ENCODE data around the gene PRICKLE3. TPM values are rescaled to one million over a fixed set of nuclear protein-coding genes. Genes with fewer than 3 reads are reported as not detected.

Gene PRICKLE3
- total and polyA plus RNA-seq, 2 donors (not counting 1 experiment from before 2014, with no cell fraction given), result 2.7 to 7.4 TPM

DNA sequence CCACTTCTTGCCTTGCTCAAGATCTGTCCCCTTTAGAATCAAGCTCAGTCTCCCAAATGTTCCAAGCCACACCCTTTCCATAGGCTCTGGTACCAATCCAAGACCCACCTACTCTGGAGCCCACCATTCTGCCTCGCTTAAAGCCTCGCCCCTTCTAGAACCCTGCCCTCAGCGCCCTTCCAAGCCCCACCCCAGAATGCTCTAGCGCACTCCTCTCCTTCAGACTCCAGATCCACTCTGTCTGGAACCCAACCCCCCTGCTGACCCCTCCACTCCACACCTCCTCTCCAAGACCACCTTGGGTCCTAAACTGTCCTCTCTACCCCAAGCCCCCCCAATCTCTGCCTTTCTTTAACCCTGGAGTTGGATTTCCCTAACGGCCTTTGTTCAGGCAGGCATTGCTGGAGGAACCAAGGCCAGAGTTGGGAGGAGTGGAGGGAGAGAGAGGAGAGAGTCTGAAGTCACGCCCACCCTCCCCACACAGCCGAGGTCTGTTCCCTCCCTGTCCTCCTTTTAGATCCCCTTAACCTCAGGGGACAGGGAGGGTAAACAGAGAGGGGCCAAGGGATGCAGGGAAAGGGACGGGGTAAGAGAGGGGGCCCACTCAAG lies 2.4 kb upstream of the PRICKLE3 start:
- no peak overlapping the region for H2AFZ ChIP-seq (ENCODE audit: low read length)
- H3K9me3 ChIP-seq (ENCODE audit: control insufficient read depth, insufficient read depth, low read depth, low read length), result no peaks in the 10 kb centered on the region
- no peak overlapping the region for H3K27ac ChIP-seq (ENCODE audit: insufficient read depth, low read length)
- no peak for DNase-seq (ENCODE audit: low read depth in 2 of 2)
- H3K4me1 ChIP-seq (ENCODE audit: control insufficient read depth, extremely low read depth, insufficient read depth, low read length), result peaks cover 2% of the 10 kb centered on the region
- no peaks in the 10 kb centered on the region for H3K36me3 ChIP-seq (ENCODE audit: control insufficient read depth, insufficient read depth, low read length)
- H3K4me2 ChIP-seq (ENCODE audit: extremely low read depth, insufficient read depth, low read length), result no peak overlapping the region
- H3K9ac ChIP-seq (ENCODE audit: insufficient read depth, low read length), result no peak overlapping the region
- no peaks in the 10 kb centered on the region for H4K20me1 ChIP-seq (ENCODE audit: control insufficient read depth, extremely low read depth, insufficient read depth, low read length)
- no peak for TF ChIP-seq EZH2 (IDR thresholded peaks at IDR 0.05; ENCODE audit: low read length, missing control alignments)
- TF ChIP-seq, protein P1, sequence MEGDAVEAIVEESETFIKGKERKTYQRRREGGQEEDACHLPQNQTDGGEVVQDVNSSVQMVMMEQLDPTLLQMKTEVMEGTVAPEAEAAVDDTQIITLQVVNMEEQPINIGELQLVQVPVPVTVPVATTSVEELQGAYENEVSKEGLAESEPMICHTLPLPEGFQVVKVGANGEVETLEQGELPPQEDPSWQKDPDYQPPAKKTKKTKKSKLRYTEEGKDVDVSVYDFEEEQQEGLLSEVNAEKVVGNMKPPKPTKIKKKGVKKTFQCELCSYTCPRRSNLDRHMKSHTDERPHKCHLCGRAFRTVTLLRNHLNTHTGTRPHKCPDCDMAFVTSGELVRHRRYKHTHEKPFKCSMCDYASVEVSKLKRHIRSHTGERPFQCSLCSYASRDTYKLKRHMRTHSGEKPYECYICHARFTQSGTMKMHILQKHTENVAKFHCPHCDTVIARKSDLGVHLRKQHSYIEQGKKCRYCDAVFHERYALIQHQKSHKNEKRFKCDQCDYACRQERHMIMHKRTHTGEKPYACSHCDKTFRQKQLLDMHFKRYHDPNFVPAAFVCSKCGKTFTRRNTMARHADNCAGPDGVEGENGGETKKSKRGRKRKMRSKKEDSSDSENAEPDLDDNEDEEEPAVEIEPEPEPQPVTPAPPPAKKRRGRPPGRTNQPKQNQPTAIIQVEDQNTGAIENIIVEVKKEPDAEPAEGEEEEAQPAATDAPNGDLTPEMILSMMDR (conservative IDR thresholded peaks at IDR 0.05 in 1 of 2, IDR thresholded peaks at IDR 0.05 in 1 of 2; ENCODE audit: low read depth in 1 of 2, low read length in 2 of 2), result no peak
- H3K4me3 ChIP-seq (replicated peaks in 1 of 4; ENCODE audit: control extremely low read depth in 1 of 4, insufficient read depth in 1 of 4, low read depth in 3 of 4, low read length in 4 of 4), result no peak overlapping the region
- no peaks in the 10 kb centered on the region for H3K27me3 ChIP-seq (ENCODE audit: control insufficient read depth, insufficient read depth, low read length)
- H3K79me2 ChIP-seq (ENCODE audit: control insufficient read depth, insufficient read depth, low read length), result no peaks in the 10 kb centered on the region

DNA sequence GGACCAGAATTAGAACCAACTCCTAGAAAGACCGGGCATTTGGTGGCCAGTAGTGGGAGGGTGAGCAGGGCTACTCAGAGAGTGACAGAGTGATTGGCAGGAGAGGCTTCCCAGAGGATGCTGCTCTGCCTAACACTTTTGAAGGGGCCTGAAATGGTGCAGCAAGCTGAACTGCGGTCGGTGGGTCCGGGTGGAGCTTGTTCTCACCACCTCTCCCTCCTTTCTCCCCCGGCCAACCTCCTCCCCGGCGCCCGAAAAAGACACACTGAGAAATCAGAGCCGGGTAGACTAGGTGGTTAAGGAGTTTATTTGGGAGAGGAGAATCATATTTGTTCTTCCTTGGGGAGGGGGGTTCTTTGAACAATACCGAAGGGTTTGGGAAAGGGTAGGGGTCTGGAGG lies 1.4 kb upstream of the PRICKLE3 start:
- H3K9me3 ChIP-seq (ENCODE audit: control insufficient read depth, insufficient read depth, low read depth, low read length), result no peaks in the 10 kb centered on the region
- no peaks in the 10 kb centered on the region for H3K27me3 ChIP-seq (ENCODE audit: control insufficient read depth, insufficient read depth, low read length)
- peaks cover 2% of the 10 kb centered on the region for H3K4me1 ChIP-seq (ENCODE audit: control insufficient read depth, extremely low read depth, insufficient read depth, low read length)
- no peak overlapping the region for H2AFZ ChIP-seq (ENCODE audit: low read length)
- H3K79me2 ChIP-seq (ENCODE audit: control insufficient read depth, insufficient read depth, low read length), result no peaks in the 10 kb centered on the region
- H4K20me1 ChIP-seq (ENCODE audit: control insufficient read depth, extremely low read depth, insufficient read depth, low read length), result no peaks in the 10 kb centered on the region
- H3K9ac ChIP-seq (ENCODE audit: insufficient read depth, low read length), result no peak overlapping the region
- DNase-seq (ENCODE audit: low read depth in 2 of 2), result no peak
- TF ChIP-seq, protein P1 (conservative IDR thresholded peaks at IDR 0.05 in 1 of 2, IDR thresholded peaks at IDR 0.05 in 1 of 2; ENCODE audit: low read depth in 1 of 2, low read length in 2 of 2), result no peak
- TF ChIP-seq EZH2 (IDR thresholded peaks at IDR 0.05; ENCODE audit: low read length, missing control alignments), result no peak
- H3K27ac ChIP-seq (ENCODE audit: insufficient read depth, low read length), result no peak overlapping the region
- H3K36me3 ChIP-seq (ENCODE audit: control insufficient read depth, insufficient read depth, low read length), result no peaks in the 10 kb centered on the region
- no peak overlapping the region for H3K4me2 ChIP-seq (ENCODE audit: extremely low read depth, insufficient read depth, low read length)
- H3K4me3 ChIP-seq (replicated peaks in 1 of 4; ENCODE audit: control extremely low read depth in 1 of 4, insufficient read depth in 1 of 4, low read depth in 3 of 4, low read length in 4 of 4), result no peak overlapping the region

DNA sequence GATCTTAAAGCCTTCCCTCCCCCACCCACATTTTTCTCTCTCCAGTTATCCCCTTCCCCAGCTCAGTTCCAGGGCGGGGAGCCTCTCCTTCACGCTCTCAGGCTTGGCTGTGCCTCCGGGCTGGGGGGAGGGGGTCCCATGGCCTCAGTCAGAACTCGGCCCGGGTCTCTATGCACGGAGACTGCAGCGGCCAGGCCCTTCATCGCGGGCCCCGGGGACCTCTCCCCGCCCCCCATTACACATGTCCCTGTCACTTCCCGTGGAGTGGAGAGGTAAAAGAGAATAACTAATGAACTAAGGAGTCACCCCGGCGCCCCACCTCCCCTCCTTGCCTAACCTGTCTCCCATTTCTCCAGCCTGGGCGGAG lies 838 bp upstream of the PRICKLE3 start:
- Histone ChIP-seq H3K9me3 (ENCODE audit: control insufficient read depth, insufficient read depth, low read depth, low read length) (no peaks in the 10 kb centered on the region), H3K27me3 (ENCODE audit: control insufficient read depth, insufficient read depth, low read length) (no peaks in the 10 kb centered on the region), H3K27ac (ENCODE audit: insufficient read depth, low read length) (no peak overlapping the region), H4K20me1 (ENCODE audit: control insufficient read depth, extremely low read depth, insufficient read depth, low read length) (no peaks in the 10 kb centered on the region), H3K79me2 (ENCODE audit: control insufficient read depth, insufficient read depth, low read length) (no peaks in the 10 kb centered on the region), H3K4me1 (ENCODE audit: control insufficient read depth, extremely low read depth, insufficient read depth, low read length) (peaks cover 2% of the 10 kb centered on the region), H2AFZ (ENCODE audit: low read length) (no peak overlapping the region), H3K9ac (ENCODE audit: insufficient read depth, low read length) (no peak overlapping the region), H3K4me3 (replicated peaks in 1 of 4; ENCODE audit: control extremely low read depth in 1 of 4, insufficient read depth in 1 of 4, low read depth in 3 of 4, low read length in 4 of 4) (no peak overlapping the region), H3K36me3 (ENCODE audit: control insufficient read depth, insufficient read depth, low read length) (no peaks in the 10 kb centered on the region), H3K4me2 (ENCODE audit: extremely low read depth, insufficient read depth, low read length) (no peak overlapping the region)
- no peak for DNase-seq (ENCODE audit: low read depth in 2 of 2)
- TF ChIP-seq EZH2 (IDR thresholded peaks at IDR 0.05; ENCODE audit: low read length, missing control alignments), result no peak
- TF ChIP-seq, protein P1 (conservative IDR thresholded peaks at IDR 0.05 in 1 of 2, IDR thresholded peaks at IDR 0.05 in 1 of 2; ENCODE audit: low read depth in 1 of 2, low read length in 2 of 2), result no peak

Measured in fibroblast of lung (primary cell).